Measurements from ENCODE around the gene TBX21. TPM values are rescaled to one million over a fixed set of nuclear protein-coding genes. Genes with fewer than 3 reads are reported as not detected.

Gene TBX21
- total RNA-seq, 1 experiment from 2014 or later: 0.15 TPM

GRCh38 chr17:47735536-47736011 lies 2.5 kb downstream of the TBX21 start:
- H3K4me3 Mint-ChIP-seq: no peak overlapping the region
- DNase-seq (ENCODE audit: low spot score): no peak
- peaks cover 9% of the 10 kb centered on the region for H3K4me1 Mint-ChIP-seq
- H3K36me3 Mint-ChIP-seq: no peaks in the 10 kb centered on the region
- TF ChIP-seq USF1 (CRISPR knock-in tag; IDR thresholded peaks at IDR 0.05) (no peak), ZBTB43 (CRISPR knock-in tag; IDR thresholded peaks at IDR 0.05) (no peak), ATF1 (CRISPR knock-in tag; IDR thresholded peaks at IDR 0.05) (no peak), TCF7 (CRISPR knock-in tag; IDR thresholded peaks at IDR 0.05; ENCODE audit: low read depth) (no peak), ZNF532 (CRISPR knock-in tag; IDR thresholded peaks at IDR 0.05; ENCODE audit: borderline replicate concordance) (no peak), JUN (CRISPR knock-in tag; IDR thresholded peaks at IDR 0.05) (no peak)
- ATAC-seq: no peak
- ChIA-PET CTCF (interaction anchor here (1.0 to 1.2 kb wide), 2 partner anchors 36 kb away, joined by 3 to 5 read pairs; no protein-coding TSS in a partner anchor), POLR2A (no interaction called here)
- peaks cover 62% of the 10 kb centered on the region for H3K27me3 Mint-ChIP-seq (ENCODE audit: low read depth)
- no peaks in the 10 kb centered on the region for H3K9me3 Mint-ChIP-seq
- H3K27ac Mint-ChIP-seq: no peak overlapping the region

DNA sequence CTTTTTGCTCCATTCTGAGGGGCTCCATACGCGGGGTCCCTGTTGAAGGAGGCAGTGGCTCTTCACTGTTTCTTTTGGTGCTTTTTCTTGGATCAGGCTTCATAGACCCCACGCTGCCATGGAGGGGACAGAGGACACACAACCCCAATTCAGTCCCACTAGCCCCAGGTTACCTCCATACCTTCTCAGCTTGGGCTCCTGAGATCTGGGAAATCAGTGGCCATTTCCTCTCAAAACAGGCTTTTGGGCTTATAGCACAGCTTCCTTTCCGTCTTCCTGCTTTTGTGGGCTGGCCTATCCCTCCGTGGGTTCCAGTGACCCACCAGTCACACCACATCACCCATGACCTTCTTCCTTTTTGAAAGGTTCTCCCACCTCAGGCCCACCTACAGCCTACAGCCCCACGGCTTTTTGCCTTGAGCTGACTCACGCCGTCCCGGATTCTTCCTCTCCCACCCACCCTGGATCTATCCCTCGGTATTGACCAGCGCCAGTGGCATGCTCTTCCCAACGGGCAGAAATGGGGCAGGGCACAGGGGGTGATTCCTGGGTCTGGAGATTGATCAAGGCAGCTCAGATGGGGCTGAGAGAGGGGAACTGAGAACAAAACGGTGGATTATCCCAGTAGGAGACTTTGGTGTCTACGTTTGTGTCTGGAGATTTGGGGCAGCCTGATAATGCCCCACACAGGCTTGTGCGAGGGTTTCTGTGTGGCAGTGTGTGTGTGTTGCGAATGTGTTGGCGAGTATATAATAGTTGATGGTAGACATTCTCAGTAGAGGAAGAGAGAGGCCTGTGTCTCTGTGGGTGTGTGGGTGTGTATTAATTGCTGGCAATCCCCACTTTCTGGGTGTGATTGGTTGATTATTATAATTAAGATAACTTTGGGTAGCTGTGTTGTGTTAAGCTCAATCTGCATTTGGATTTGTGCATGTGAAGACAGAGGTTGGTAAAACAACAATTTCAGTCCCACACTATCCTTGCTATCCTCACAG lies 3.8 kb downstream of the TBX21 start:
- Mint-ChIP-seq H3K27me3 (ENCODE audit: low read depth) (peaks cover 58% of the 10 kb centered on the region), H3K4me3 (no peak overlapping the region), H3K9me3 (no peaks in the 10 kb centered on the region), H3K4me1 (peaks cover 9% of the 10 kb centered on the region), H3K27ac (no peak overlapping the region), H3K36me3 (no peaks in the 10 kb centered on the region)
- TF ChIP-seq CBFB (CRISPR knock-in tag; IDR thresholded peaks at IDR 0.05; ENCODE audit: low read depth) (no peak), PRDM15 (CRISPR knock-in tag; IDR thresholded peaks at IDR 0.05) (no peak), CTCF (IDR thresholded peaks at IDR 0.05) (no peak), STAT6 (CRISPR knock-in tag; conservative IDR thresholded peaks at IDR 0.05; ENCODE audit: low read depth) (no peak), SP1 (CRISPR knock-in tag; conservative IDR thresholded peaks at IDR 0.05) (no peak)
- TF ChIP-seq, protein P1, sequence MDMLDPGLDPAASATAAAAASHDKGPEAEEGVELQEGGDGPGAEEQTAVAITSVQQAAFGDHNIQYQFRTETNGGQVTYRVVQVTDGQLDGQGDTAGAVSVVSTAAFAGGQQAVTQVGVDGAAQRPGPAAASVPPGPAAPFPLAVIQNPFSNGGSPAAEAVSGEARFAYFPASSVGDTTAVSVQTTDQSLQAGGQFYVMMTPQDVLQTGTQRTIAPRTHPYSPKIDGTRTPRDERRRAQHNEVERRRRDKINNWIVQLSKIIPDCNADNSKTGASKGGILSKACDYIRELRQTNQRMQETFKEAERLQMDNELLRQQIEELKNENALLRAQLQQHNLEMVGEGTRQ (CRISPR knock-in tag; IDR thresholded peaks at IDR 0.05): no peak
- ChIA-PET CTCF (interaction anchor here (0.7 to 1.2 kb wide), 3 partner anchors 37 to 65 kb away, joined by 3 to 5 read pairs (median 3); no protein-coding TSS in a partner anchor), POLR2A (interaction anchor here (0.5 kb wide), 1 partner anchor 14 kb away, joined by 4 read pairs; no protein-coding TSS in a partner anchor)
- ATAC-seq: no peak
- no peak for DNase-seq (ENCODE audit: low spot score)
